ENCODE results near the gene CDRT4. TPM values are rescaled to one million over a fixed set of nuclear protein-coding genes. Genes with fewer than 3 reads are reported as not detected.

Gene CDRT4
- total RNA-seq, 4 donors from 2014 or later: 0.29 to 22.8 (median 4.2) TPM

DNA sequence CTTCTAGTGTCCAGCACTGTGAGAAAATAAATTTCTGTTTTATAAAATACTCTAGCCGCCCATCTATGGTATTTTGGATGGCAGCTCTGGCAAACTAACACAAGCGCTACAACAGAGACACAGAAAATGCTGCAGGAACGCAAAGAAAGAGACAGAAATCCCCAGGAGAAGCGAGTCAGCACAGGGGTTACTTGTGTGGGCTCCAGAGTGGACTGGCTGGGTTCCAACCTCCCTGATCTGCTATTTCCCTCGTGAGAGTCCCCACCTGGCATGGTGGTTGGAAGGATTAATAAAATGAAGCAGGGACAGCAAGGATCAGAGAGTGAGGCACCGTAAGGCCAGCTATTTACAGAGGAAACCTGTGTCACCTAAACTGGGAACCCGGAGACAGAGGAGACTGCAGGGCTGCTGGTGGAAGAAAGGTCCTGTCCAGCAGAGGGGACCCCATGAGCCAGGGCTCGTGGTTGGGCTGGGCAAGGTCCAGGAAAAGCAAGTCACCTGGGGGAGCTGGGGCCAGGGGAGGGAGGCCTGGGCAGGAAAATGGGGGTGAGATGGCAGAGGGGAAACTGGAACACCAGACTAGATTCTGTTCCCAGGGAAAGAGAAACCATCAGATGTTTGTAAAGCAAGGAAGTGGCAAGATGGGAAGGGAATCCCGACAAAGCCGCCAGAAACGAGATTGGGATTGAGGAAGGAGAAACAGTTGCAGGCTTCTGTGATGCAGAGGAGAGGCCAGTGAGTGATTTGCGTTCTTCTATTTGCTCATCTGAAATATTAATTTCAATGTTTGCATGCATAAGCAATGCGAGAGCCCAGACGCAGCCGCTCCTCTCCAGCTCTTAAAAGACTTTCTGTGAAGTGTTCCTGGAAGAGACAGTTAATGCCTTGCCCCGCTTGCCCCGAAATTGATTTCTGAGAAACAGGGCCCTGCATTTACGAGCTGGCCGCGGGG is 63.0 kb downstream of the CDRT4 start:
- TF ChIP-seq POLR2A (IDR thresholded peaks at IDR 0.05): no peak
- TF ChIP-seq, protein P1, sequence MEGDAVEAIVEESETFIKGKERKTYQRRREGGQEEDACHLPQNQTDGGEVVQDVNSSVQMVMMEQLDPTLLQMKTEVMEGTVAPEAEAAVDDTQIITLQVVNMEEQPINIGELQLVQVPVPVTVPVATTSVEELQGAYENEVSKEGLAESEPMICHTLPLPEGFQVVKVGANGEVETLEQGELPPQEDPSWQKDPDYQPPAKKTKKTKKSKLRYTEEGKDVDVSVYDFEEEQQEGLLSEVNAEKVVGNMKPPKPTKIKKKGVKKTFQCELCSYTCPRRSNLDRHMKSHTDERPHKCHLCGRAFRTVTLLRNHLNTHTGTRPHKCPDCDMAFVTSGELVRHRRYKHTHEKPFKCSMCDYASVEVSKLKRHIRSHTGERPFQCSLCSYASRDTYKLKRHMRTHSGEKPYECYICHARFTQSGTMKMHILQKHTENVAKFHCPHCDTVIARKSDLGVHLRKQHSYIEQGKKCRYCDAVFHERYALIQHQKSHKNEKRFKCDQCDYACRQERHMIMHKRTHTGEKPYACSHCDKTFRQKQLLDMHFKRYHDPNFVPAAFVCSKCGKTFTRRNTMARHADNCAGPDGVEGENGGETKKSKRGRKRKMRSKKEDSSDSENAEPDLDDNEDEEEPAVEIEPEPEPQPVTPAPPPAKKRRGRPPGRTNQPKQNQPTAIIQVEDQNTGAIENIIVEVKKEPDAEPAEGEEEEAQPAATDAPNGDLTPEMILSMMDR (IDR thresholded peaks at IDR 0.05): no peak
- Histone ChIP-seq H3K36me3 (no peaks in the 10 kb centered on the region), H3K9me3 (no peaks in the 10 kb centered on the region), H3K4me3 (no peak overlapping the region), H3K27me3 (no peaks in the 10 kb centered on the region), H3K4me1 (no peaks in the 10 kb centered on the region), H3K27ac (peak overlapping the region in 1 of 2 donors; percentile 30)
- intact Hi-C loops (cut with DNase I; ENCODE audit: low total_unique reads): no loop called here
- DNase-seq: no peak

DNA sequence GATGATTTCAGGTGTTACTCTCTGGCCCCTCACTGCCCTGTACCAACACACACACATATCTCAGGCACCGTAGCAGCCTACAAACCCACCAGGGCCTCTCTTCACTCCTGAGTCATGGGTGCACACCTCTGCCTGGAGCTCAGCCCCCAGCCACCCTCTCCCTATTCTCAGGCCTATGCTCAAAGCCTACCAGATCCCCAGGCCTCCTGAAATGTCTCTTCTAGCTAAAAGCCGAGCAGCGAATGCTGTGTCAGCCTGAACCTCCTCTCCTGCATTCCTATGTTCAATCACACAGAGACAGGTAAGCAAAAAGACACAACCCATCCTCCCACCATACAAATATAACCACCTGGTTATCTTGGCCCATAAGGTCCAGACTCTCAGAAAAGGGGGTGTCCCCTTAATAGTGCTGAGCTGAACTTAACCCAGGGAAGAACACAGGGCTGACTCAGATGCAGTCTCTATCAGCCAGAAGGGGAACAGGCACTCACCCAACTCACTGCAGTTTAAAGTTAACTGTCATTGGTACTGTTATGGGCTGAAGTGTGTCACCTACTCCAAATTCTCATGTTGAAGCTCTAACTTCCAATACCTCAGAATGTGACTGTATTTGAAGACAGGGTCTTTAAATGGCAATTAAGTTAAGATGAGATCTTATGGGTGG is 64.0 kb downstream of the CDRT4 start:
- Histone ChIP-seq H3K27ac (no peak overlapping the region), H3K4me1 (no peaks in the 10 kb centered on the region), H3K9me3 (no peaks in the 10 kb centered on the region), H3K4me3 (no peak overlapping the region), H3K27me3 (no peaks in the 10 kb centered on the region), H3K36me3 (no peaks in the 10 kb centered on the region)
- no peak for TF ChIP-seq POLR2A (IDR thresholded peaks at IDR 0.05)
- TF ChIP-seq, protein P1 (IDR thresholded peaks at IDR 0.05): no peak
- DNase-seq: no peak
- intact Hi-C loops (cut with DNase I; ENCODE audit: low total_unique reads): no loop called here

DNA sequence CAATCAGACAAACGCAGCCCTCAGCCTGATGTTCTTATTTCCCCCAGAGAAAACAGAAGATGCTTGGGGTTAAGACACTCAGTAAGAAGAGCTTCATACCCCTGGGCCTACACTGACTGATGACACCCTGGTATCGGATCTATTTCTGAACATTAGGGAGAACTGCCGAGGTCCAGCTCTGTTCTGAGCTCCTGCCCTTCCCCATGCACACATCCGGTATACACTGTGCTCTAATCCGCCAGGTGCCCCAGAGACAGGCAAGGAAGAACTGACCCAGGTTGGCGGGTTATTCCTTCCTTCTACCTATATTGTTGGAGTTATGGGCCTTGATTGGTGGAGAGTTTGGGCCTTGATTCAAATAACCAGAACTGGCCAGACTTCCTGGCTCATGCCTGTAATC is 68.0 kb downstream of the CDRT4 start:
- intact Hi-C loops (cut with DNase I; ENCODE audit: low total_unique reads): no loop called here
- no peak for TF ChIP-seq POLR2A (IDR thresholded peaks at IDR 0.05)
- TF ChIP-seq, protein P1 (IDR thresholded peaks at IDR 0.05): no peak
- H3K36me3 ChIP-seq: no peaks in the 10 kb centered on the region
- H3K4me3 ChIP-seq: no peak overlapping the region
- no peaks in the 10 kb centered on the region for H3K9me3 ChIP-seq
- H3K4me1 ChIP-seq: no peaks in the 10 kb centered on the region
- H3K27ac ChIP-seq: no peak overlapping the region
- DNase-seq: no peak
- H3K27me3 ChIP-seq: no peaks in the 10 kb centered on the region

DNA sequence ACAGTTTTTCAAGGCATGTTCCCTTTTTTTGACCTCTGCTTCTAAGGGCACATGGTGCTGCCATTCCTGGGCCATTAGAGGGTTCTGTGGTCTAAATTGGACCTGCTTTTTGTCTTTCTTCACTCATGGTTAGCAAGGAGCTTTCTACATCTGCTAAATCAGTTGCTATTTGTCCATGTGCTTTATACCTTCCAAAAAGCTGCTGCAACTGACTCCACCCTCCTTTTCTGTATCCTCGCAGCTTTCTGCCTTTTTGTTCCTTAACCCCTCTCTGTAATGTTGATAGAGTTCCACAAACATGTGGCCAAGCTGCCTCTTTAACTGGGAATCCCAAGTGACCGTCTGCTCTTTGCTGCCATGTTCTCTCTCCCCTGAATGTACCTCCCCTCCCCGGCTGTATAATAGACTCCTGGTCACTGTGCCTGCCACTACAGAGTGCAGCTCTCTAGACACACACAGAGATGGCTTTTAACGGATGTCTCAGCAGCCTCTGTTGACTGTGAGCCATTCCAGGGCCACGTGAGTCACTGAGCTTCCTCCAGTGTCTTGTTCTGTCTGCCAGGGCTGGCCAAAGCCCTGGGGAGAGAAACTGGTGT is 68.6 kb downstream of the CDRT4 start:
- intact Hi-C loops (cut with DNase I; ENCODE audit: low total_unique reads): no loop called here
- H3K4me3 ChIP-seq: no peak overlapping the region
- DNase-seq: no peak
- no peaks in the 10 kb centered on the region for H3K27me3 ChIP-seq
- no peak overlapping the region for H3K27ac ChIP-seq
- no peaks in the 10 kb centered on the region for H3K4me1 ChIP-seq
- no peak for TF ChIP-seq POLR2A (IDR thresholded peaks at IDR 0.05)
- TF ChIP-seq, protein P1 (IDR thresholded peaks at IDR 0.05): no peak
- no peaks in the 10 kb centered on the region for H3K36me3 ChIP-seq
- H3K9me3 ChIP-seq: no peaks in the 10 kb centered on the region

DNA sequence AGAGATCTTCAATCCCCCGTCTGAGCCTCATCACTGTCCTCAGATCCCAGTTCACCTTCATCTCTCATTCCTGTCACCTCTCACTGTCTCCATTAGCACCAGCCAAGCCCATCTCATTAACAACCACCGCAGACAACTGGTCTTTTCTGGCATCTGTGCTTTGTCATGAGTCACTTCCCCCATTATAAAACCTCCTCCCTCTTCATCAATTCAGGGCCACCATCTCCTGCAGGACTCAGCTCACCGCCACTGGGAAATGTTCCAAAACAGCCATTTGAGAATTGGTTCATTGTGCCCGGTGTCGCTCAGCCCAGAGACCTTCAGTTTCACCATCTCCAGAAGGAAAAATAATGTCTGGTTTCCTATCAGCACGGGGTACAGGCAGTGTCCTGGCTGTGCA is 69.1 kb downstream of the CDRT4 start:
- H3K36me3 ChIP-seq: no peaks in the 10 kb centered on the region
- intact Hi-C loops (cut with DNase I; ENCODE audit: low total_unique reads): no loop called here
- H3K27ac ChIP-seq: no peak overlapping the region
- DNase-seq: no peak
- no peaks in the 10 kb centered on the region for H3K4me1 ChIP-seq
- H3K9me3 ChIP-seq: no peaks in the 10 kb centered on the region
- no peak overlapping the region for H3K4me3 ChIP-seq
- H3K27me3 ChIP-seq: no peaks in the 10 kb centered on the region
- no peak for TF ChIP-seq POLR2A (IDR thresholded peaks at IDR 0.05)
- TF ChIP-seq, protein P1 (IDR thresholded peaks at IDR 0.05): no peak
